ENCODE measurements around the gene BTBD17.

DNA sequence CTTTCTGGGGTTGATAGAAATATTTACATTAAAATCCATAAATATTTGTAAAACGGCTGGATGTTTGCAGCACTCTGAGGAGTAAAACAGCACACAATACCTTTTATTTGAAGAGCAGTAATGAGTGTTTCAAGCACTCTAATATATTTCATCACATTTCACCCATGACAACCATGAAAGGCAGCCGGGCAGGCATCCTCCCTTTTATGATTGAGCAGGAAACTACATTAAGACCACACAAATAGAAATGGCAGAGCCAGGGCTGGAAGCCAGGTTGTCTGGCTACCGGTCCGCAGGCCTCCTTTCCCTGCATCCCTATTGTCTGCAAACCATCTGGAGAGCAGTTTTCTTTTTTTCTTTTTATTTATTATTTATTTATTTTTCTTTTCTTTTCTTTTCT, 47.1 kb upstream of the BTBD17 start:
- TF ChIP-seq, protein P1, sequence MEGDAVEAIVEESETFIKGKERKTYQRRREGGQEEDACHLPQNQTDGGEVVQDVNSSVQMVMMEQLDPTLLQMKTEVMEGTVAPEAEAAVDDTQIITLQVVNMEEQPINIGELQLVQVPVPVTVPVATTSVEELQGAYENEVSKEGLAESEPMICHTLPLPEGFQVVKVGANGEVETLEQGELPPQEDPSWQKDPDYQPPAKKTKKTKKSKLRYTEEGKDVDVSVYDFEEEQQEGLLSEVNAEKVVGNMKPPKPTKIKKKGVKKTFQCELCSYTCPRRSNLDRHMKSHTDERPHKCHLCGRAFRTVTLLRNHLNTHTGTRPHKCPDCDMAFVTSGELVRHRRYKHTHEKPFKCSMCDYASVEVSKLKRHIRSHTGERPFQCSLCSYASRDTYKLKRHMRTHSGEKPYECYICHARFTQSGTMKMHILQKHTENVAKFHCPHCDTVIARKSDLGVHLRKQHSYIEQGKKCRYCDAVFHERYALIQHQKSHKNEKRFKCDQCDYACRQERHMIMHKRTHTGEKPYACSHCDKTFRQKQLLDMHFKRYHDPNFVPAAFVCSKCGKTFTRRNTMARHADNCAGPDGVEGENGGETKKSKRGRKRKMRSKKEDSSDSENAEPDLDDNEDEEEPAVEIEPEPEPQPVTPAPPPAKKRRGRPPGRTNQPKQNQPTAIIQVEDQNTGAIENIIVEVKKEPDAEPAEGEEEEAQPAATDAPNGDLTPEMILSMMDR (IDR thresholded peaks at IDR 0.05), result no peak
- TF ChIP-seq POLR2A (IDR thresholded peaks at IDR 0.05), result no peak

Measured in body of pancreas (tissue), 4 donors.